Activated CD8-positive, alpha-beta memory T cell treated with anti-CD3 and anti-CD28 coated beads, Interleukin-2, amount 50 U/mL, for 24 hours (primary cell): ENCODE results near the gene COLGALT1.
"Not testable (repeated sequence)": the region's sequence is repeated elsewhere in the genome, so short reads cannot be mapped to it uniquely, and the experiment has no call there.

ENCODE experiments used
- DNase-seq: peaks from one replicate; pipeline ENCODE4 v3.0.0-alpha.2; 2020; ENCODE audit errors: extremely low read depth

COLGALT1 gene

GRCh38 chr19:17560205-17560595 is 4.8 kb downstream of the COLGALT1 start:
- no peak for DNase-seq

- no peak for DNase-seq
These were observed 6.6 kb downstream of the COLGALT1 start for GRCh38 chr19:17562097-17562496.

GRCh38 chr19:17562561-17562960 is 7.1 kb downstream of the COLGALT1 start:
- DNase-seq = no peak

- no peak for DNase-seq
These were observed 9.3 kb downstream of the COLGALT1 start for GRCh38 chr19:17564781-17565180.

GRCh38 chr19:17565611-17566010 is 10.2 kb downstream of the COLGALT1 start:
- DNase-seq = no peak

GRCh38 chr19:17567940-17568339 is 12.5 kb downstream of the COLGALT1 start:
- no peak for DNase-seq

GRCh38 chr19:17570291-17570690 is 14.8 kb downstream of the COLGALT1 start:
- DNase-seq = not testable (repeated sequence)

- no peak for DNase-seq
These were observed 15.3 kb downstream of the COLGALT1 start for GRCh38 chr19:17570791-17571190.

- DNase-seq = no peak
These were observed 17.2 kb downstream of the COLGALT1 start for GRCh38 chr19:17572638-17573037.

- no peak for DNase-seq
These were observed 20.7 kb downstream of the COLGALT1 start for GRCh38 chr19:17575871-17576757.

GRCh38 chr19:17576758-17577456 is 21.5 kb downstream of the COLGALT1 start:
- DNase-seq = no peak

GRCh38 chr19:17577457-17578097 is 22.1 kb downstream of the COLGALT1 start:
- DNase-seq = no peak

GRCh38 chr19:17579661-17580244 is 24.3 kb downstream of the COLGALT1 start:
- no peak for DNase-seq

GRCh38 chr19:17580470-17581144 is 25.2 kb downstream of the COLGALT1 start:
- DNase-seq = no peak

- no peak for DNase-seq
These were observed 25.9 kb downstream of the COLGALT1 start for GRCh38 chr19:17581211-17581874.

GRCh38 chr19:17582613-17583012 is 27.2 kb downstream of the COLGALT1 start:
- no peak for DNase-seq

- DNase-seq = no peak
These were observed 28.7 kb downstream of the COLGALT1 start for GRCh38 chr19:17584132-17584531.

- not testable (repeated sequence) for DNase-seq
These were observed 29.9 kb downstream of the COLGALT1 start for GRCh38 chr19:17585395-17585794.

GRCh38 chr19:17590866-17591265 is 35.4 kb downstream of the COLGALT1 start:
- no peak for DNase-seq

- not testable (repeated sequence) for DNase-seq
These were observed 38.8 kb downstream of the COLGALT1 start for GRCh38 chr19:17594296-17594695.

GRCh38 chr19:17598063-17598462 is 42.6 kb downstream of the COLGALT1 start:
- not testable (repeated sequence) for DNase-seq
